SH-SY5Y (cell line): Measurements from ENCODE around the gene SRMS.

Source experiments
- GATA2 ChIP-seq: IDR thresholded peaks from 2 replicates; pipeline ENCODE4 v1.6.1; 2011; ENCODE audit warnings: mild to moderate bottlenecking, low read depth, low read length
- GATA3 ChIP-seq: IDR thresholded peaks from 2 replicates; pipeline ENCODE4 v1.6.1; 2011; ENCODE audit warnings: low read depth, mild to moderate bottlenecking, low read length, moderate library complexity

DNA sequence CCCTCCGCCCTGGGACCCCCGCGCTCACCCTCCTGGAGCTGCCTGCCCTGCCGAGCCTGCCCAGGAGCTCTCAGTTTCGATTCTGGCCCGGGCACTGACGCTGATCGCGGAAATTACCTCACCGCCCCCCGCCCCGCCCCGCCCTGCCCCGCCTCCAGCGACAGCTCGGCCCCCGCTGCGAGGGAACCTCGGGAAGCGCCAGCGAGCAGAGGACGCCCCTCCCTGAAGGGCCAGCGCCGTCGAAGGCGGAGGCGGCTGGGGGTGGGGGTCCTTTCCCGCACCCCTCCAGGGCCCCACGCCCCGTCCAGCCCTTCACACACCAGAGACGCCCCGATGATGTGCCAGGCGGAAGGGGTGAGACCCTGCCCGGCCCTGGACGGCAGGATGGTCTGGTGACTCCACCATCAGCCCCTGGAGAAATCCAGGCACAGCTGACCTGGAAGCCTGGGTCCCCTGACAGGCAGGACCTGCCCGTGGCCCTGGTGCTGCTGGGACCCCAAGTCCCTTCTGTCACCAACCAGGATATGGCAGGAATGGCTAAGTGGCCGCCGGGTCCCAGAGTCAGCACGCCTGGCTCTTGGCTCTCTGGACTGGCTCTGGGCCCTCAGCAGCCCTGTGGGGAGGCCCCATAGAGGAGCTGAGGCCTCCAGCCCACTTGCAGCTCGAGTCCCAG is 26.7 kb upstream of the SRMS start, which contains the start of gene HELZ2:
- TF ChIP-seq GATA2 (no peak), GATA3 (no peak)
